Measurements from ENCODE around the gene EXOC3L2. TPM values are rescaled to one million over a fixed set of nuclear protein-coding genes. Genes with fewer than 3 reads are reported as not detected.

The EXOC3L2 gene
- total RNA-seq, 1 experiment from 2014 or later = not detected

DNA sequence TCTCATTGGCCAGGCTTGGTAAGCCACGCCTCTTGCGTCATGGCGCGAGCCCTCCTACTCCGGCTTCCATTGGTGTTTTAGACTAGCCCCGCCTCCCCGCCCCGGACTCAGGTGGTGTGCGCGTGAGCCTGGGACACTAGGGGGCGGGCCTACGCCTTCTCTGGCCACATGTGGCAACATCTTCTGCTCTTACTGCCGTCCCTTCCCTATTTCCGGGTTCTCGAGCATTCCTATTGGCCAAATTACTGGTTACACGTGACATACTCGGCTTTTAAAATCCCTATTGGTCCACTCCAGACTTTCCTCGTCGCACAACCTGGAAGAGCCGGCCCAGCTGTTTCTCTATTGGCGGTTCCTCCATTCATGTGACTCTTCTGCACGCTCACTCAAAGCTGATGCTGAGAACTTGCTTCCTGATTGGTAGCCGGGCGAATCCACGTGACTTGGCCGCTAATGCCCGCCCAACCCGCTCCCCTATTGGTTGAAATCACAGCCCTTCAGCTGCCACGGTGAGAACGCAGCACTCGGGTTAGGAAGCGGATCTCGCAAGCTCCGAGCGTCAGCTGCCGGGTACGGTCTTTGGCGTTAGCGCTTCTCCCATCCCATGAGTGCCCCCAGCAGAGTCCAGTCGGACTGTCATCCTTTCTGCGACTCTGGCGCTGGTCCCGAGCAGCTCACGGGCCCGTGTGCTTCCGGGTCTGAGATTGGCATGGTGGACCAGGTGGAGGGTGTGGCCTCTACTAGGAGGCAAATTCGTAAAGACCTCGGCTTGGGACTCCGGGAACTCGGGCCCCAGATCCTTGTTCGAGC is 66.7 kb downstream of the EXOC3L2 start, which contains the start of gene BLOC1S3:
Gene BLOC1S3, plus strand, starts transcription at position 523 of the 810 bp plus-strand sequence. CDS start 513 bp downstream, outside the sequence.
- CTCF ChIA-PET = interaction anchor here (0.6 to 1.3 kb wide), 5 partner anchors 71 to 454 kb away, joined by 3 to 4 read pairs (median 3); no protein-coding TSS in a partner anchor
- Histone ChIP-seq H3K27me3 (replicated peaks; ENCODE audit: insufficient read depth, low read depth, low read length, poor library complexity) (no peaks in the 10 kb centered on the region), H3K4me1 (ENCODE audit: insufficient read depth, low read length, poor library complexity, severe bottlenecking) (peaks cover 7% of the 10 kb centered on the region), H3K36me3 (ENCODE audit: insufficient read depth, low read length, poor library complexity, severe bottlenecking) (no peaks in the 10 kb centered on the region), H3K27ac (ENCODE audit: low read depth, low read length, poor library complexity, severe bottlenecking) (peak within 1 kb of the TSS; percentile 73), H3K4me3 (ENCODE audit: low read depth, low read length, poor library complexity, severe bottlenecking) (peak within 1 kb of the TSS; percentile 77), H3K9me3 (ENCODE audit: low read depth, low read length, poor library complexity, severe bottlenecking) (no peaks in the 10 kb centered on the region)
- intact Hi-C loops (cut with micrococcal nuclease; ENCODE audit: unreplicated experiment) = loop anchor here (1.0 kb wide), 1 partner anchor 25 kb away; no protein-coding TSS in a partner anchor
- POLR2A ChIA-PET (ENCODE audit: low non-redundant PET) = interaction anchor here (0.6 kb wide), 1 partner anchor 132 kb away, joined by 20 read pairs; no protein-coding TSS in a partner anchor
- no TSS peak for BruUV-seq (replicated peaks)
- TF ChIP-seq, protein P1, sequence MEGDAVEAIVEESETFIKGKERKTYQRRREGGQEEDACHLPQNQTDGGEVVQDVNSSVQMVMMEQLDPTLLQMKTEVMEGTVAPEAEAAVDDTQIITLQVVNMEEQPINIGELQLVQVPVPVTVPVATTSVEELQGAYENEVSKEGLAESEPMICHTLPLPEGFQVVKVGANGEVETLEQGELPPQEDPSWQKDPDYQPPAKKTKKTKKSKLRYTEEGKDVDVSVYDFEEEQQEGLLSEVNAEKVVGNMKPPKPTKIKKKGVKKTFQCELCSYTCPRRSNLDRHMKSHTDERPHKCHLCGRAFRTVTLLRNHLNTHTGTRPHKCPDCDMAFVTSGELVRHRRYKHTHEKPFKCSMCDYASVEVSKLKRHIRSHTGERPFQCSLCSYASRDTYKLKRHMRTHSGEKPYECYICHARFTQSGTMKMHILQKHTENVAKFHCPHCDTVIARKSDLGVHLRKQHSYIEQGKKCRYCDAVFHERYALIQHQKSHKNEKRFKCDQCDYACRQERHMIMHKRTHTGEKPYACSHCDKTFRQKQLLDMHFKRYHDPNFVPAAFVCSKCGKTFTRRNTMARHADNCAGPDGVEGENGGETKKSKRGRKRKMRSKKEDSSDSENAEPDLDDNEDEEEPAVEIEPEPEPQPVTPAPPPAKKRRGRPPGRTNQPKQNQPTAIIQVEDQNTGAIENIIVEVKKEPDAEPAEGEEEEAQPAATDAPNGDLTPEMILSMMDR (conservative IDR thresholded peaks at IDR 0.05; ENCODE audit: low read depth, low read length) = peak; percentile 51
- TF ChIP-seq EZH2 (IDR thresholded peaks at IDR 0.05; ENCODE audit: borderline replicate concordance, low read depth, low read length, poor library complexity, severe bottlenecking) = no peak
- DNase-seq (ENCODE audit: low spot score) = peak; percentile 100

DNA sequence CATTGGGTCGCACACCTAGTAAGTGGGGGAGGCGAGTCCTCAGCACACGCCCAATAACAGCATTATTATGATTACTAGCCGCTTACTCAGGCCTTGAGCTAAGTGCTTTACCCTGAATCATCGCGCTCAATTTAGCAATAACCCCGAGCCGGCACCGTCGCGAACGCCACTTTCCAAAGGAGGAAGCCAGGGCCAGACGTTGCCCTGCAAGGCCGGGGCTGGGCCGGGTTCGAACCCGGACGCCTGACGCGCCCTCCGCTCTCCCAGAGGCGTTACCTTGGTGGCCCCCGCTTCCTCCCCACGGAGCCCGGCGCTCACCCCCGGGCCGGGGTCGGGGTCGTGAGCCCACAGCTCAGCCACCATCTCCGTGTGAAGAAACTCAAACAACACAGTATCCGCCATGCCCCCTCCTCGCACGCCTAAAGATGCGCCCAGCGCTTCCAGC is 67.4 kb downstream of the EXOC3L2 start, which contains the start of gene TRAPPC6A:
Gene TRAPPC6A, minus strand, starts transcription at position 421 of the 445 bp plus-strand sequence. Its CDS starts 19 bp downstream, at position 402.
- ChIA-PET POLR2A (ENCODE audit: low non-redundant PET) (no interaction called here), CTCF (interaction anchor here (0.7 to 1.3 kb wide), 2 partner anchors 71 to 301 kb away, joined by 3 read pairs; no protein-coding TSS in a partner anchor)
- H3K27me3 ChIP-seq (replicated peaks; ENCODE audit: insufficient read depth, low read depth, low read length, poor library complexity) = no peaks in the 10 kb centered on the region
- no peak for DNase-seq (ENCODE audit: low spot score)
- TSS peak; percentile 96 for BruUV-seq (replicated peaks)
- TF ChIP-seq, protein P1 (conservative IDR thresholded peaks at IDR 0.05; ENCODE audit: low read depth, low read length) = no peak
- TF ChIP-seq EZH2 (IDR thresholded peaks at IDR 0.05; ENCODE audit: borderline replicate concordance, low read depth, low read length, poor library complexity, severe bottlenecking) = no peak
- intact Hi-C loops (cut with micrococcal nuclease; ENCODE audit: unreplicated experiment) = loop anchor here (1.0 kb wide), 1 partner anchor 25 kb away; no protein-coding TSS in a partner anchor
- peak within 1 kb of the TSS; percentile 77 for H3K4me3 ChIP-seq (ENCODE audit: low read depth, low read length, poor library complexity, severe bottlenecking)
- H3K27ac ChIP-seq (ENCODE audit: low read depth, low read length, poor library complexity, severe bottlenecking) = peak within 1 kb of the TSS; percentile 73
- no peaks in the 10 kb centered on the region for H3K36me3 ChIP-seq (ENCODE audit: insufficient read depth, low read length, poor library complexity, severe bottlenecking)
- no peaks in the 10 kb centered on the region for H3K9me3 ChIP-seq (ENCODE audit: low read depth, low read length, poor library complexity, severe bottlenecking)
- peaks cover 7% of the 10 kb centered on the region for H3K4me1 ChIP-seq (ENCODE audit: insufficient read depth, low read length, poor library complexity, severe bottlenecking)

DNA sequence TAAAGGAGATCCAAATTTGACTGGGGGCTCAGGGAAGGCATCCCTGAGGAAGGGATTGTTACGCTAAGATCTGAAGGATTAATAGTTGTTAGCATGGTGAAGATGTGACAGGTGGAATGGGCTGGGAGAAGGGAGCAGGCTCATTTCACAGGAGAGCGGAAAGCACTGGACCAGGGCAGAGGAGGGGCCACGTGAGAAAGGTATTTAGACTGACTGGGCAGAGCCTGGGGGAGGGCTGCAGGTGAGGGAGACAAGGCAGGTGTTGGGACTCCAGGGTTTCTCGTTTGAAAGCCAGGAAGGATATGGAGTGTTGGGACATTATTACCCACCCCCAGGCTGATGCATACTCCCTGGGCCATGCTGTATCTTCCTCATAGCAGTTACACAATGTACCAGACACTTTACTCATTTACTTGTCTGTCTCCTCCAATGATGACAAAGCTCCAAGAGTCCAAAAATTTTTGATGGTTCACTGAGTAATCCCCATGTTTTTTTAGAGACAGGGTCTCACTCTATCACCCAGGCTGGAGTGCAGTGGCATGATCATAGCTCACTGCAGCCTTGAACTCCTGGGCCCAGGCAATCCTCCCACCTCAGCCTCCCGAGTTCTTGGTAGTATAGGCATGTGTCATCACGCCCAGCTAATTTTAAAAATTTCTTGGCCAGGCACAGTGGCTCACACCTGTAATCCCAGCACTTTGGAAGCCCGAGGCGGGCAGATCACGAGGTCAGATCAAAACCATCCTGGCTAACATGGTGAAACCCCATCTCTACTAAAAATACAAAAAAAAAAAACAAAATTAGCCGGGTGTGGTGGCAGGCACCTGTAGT is 69.5 kb downstream of the EXOC3L2 start:
- Histone ChIP-seq H3K27ac (ENCODE audit: low read depth, low read length, poor library complexity, severe bottlenecking) (no peak overlapping the region), H3K4me3 (ENCODE audit: low read depth, low read length, poor library complexity, severe bottlenecking) (no peak overlapping the region), H3K9me3 (ENCODE audit: low read depth, low read length, poor library complexity, severe bottlenecking) (no peaks in the 10 kb centered on the region), H3K27me3 (replicated peaks; ENCODE audit: insufficient read depth, low read depth, low read length, poor library complexity) (no peaks in the 10 kb centered on the region), H3K4me1 (ENCODE audit: insufficient read depth, low read length, poor library complexity, severe bottlenecking) (peaks cover 7% of the 10 kb centered on the region), H3K36me3 (ENCODE audit: insufficient read depth, low read length, poor library complexity, severe bottlenecking) (no peaks in the 10 kb centered on the region)
- POLR2A ChIA-PET (ENCODE audit: low non-redundant PET) = interaction anchor here (0.7 kb wide), 1 partner anchor 129 kb away, joined by 4 read pairs; no protein-coding TSS in a partner anchor
- DNase-seq (ENCODE audit: low spot score) = no peak
- no TSS peak for BruUV-seq (replicated peaks)
- no peak for TF ChIP-seq EZH2 (IDR thresholded peaks at IDR 0.05; ENCODE audit: borderline replicate concordance, low read depth, low read length, poor library complexity, severe bottlenecking)
- TF ChIP-seq, protein P1 (conservative IDR thresholded peaks at IDR 0.05; ENCODE audit: low read depth, low read length) = no peak
- intact Hi-C loops (cut with micrococcal nuclease; ENCODE audit: unreplicated experiment) = no loop called here
- CTCF ChIA-PET = no interaction called here

Measured in A673 (cell line).